ENCODE measurements around the gene BNIP3.

BNIP3 gene

GRCh38 chr10:132001238-132001972, 19.7 kb upstream of the BNIP3 start:
- Histone ChIP-seq H3K4me3 (ENCODE audit: low read depth, low read length) (no peak overlapping the region), H3K9me3 (ENCODE audit: control insufficient read depth, insufficient read depth, low read depth, low read length) (no peaks in the 10 kb centered on the region), H3K27ac (ENCODE audit: extremely low read depth, low read depth, low read length) (no peak overlapping the region), H3K4me1 (ENCODE audit: control insufficient read depth, insufficient read depth, low read length) (no peaks in the 10 kb centered on the region), H3K36me3 (ENCODE audit: control insufficient read depth in 2 of 2, insufficient read depth in 1 of 2, low read length in 2 of 2) (no peaks in the 10 kb centered on the region)
- ChIA-PET CTCF (interaction anchor here (1.0 to 1.7 kb wide), 3 partner anchors 21 to 102 kb away, joined by 3 to 10 read pairs (median 4); no protein-coding TSS in a partner anchor), POLR2A (no interaction called here)
- TF ChIP-seq ZNF292 (tag by site-specific recombination; IDR thresholded peaks at IDR 0.05; ENCODE audit: borderline replicate concordance, low read depth) (no peak), CTCF (tag by site-specific recombination; IDR thresholded peaks at IDR 0.05) (0 out of 2 replicates have a peak, but pooled peaks have one; percentile 15)

- CTCF ChIA-PET: interaction anchor here (0.6 to 1.6 kb wide), 3 partner anchors 24 to 86 kb away, joined by 3 to 9 read pairs (median 3); no protein-coding TSS in a partner anchor
- POLR2A ChIA-PET: no interaction called here
- Histone ChIP-seq H3K4me1 (ENCODE audit: control insufficient read depth, insufficient read depth, low read length) (no peaks in the 10 kb centered on the region), H3K27ac (ENCODE audit: extremely low read depth, low read depth, low read length) (no peak overlapping the region), H3K36me3 (ENCODE audit: control insufficient read depth in 2 of 2, insufficient read depth in 1 of 2, low read length in 2 of 2) (no peaks in the 10 kb centered on the region), H3K9me3 (ENCODE audit: control insufficient read depth, insufficient read depth, low read depth, low read length) (no peaks in the 10 kb centered on the region), H3K4me3 (ENCODE audit: low read depth, low read length) (no peak overlapping the region)
- TF ChIP-seq HOXA7 (CRISPR knock-in tag; IDR thresholded peaks at IDR 0.05; ENCODE audit: borderline replicate concordance) (no peak), ZIC2 (tag by site-specific recombination; IDR thresholded peaks at IDR 0.05) (0 out of 2 replicates have a peak, but pooled peaks have one; percentile 12)
Measured at GRCh38 chr10:131998845-131999681, 17.3 kb upstream of the BNIP3 start.

- TF ChIP-seq FEZF1 (tag by site-specific recombination; IDR thresholded peaks at IDR 0.05) (peak; percentile 69), SCRT1 (tag by site-specific recombination; IDR thresholded peaks at IDR 0.05; ENCODE audit: borderline replicate concordance) (no peak), GLI4 (tag by site-specific recombination; IDR thresholded peaks at IDR 0.05) (no peak)
- Histone ChIP-seq H3K9me3 (ENCODE audit: control insufficient read depth, insufficient read depth, low read depth, low read length) (no peaks in the 10 kb centered on the region), H3K27ac (ENCODE audit: extremely low read depth, low read depth, low read length) (no peak overlapping the region), H3K36me3 (ENCODE audit: control insufficient read depth in 2 of 2, insufficient read depth in 1 of 2, low read length in 2 of 2) (no peaks in the 10 kb centered on the region), H3K4me1 (ENCODE audit: control insufficient read depth, insufficient read depth, low read length) (no peaks in the 10 kb centered on the region), H3K4me3 (ENCODE audit: low read depth, low read length) (no peak overlapping the region)
- POLR2A ChIA-PET: no interaction called here
- CTCF ChIA-PET: interaction anchor here (0.6 to 2.2 kb wide), 3 partner anchors 25 to 155 kb away, joined by 4 to 9 read pairs (median 4); no protein-coding TSS in a partner anchor
Measured at GRCh38 chr10:131998050-131998844, 16.5 kb upstream of the BNIP3 start.

- no peaks in the 10 kb centered on the region for H3K4me1 ChIP-seq (ENCODE audit: control insufficient read depth, insufficient read depth, low read length)
- ChIA-PET POLR2A (interaction anchor here (1.4 kb wide), 1 partner anchor 14 kb away, joined by 3 read pairs; no protein-coding TSS in a partner anchor), CTCF (interaction anchor here (0.6 to 2.2 kb wide), 4 partner anchors 25 to 154 kb away, joined by 3 to 9 read pairs (median 4); no protein-coding TSS in a partner anchor)
- no peaks in the 10 kb centered on the region for H3K9me3 ChIP-seq (ENCODE audit: control insufficient read depth, insufficient read depth, low read depth, low read length)
- no peak overlapping the region for H3K4me3 ChIP-seq (ENCODE audit: low read depth, low read length)
- no peak overlapping the region for H3K27ac ChIP-seq (ENCODE audit: extremely low read depth, low read depth, low read length)
- H3K36me3 ChIP-seq (ENCODE audit: control insufficient read depth in 2 of 2, insufficient read depth in 1 of 2, low read length in 2 of 2): no peaks in the 10 kb centered on the region
- no peak for TF ChIP-seq ZNF248 (tag by site-specific recombination; IDR thresholded peaks at IDR 0.05)
- TF ChIP-seq ZNF776 (tag by site-specific recombination; IDR thresholded peaks at IDR 0.05; ENCODE audit: borderline replicate concordance): no peak
- no peak for TF ChIP-seq ZNF785 (tag by site-specific recombination; IDR thresholded peaks at IDR 0.05)
- TF ChIP-seq YY1 (tag by site-specific recombination; IDR thresholded peaks at IDR 0.05): no peak
- TF ChIP-seq ZNF280D (tag by site-specific recombination; IDR thresholded peaks at IDR 0.05): no peak
- TF ChIP-seq KLF8 (tag by site-specific recombination; IDR thresholded peaks at IDR 0.05): no peak
- TF ChIP-seq ZNF37A (tag by site-specific recombination; IDR thresholded peaks at IDR 0.05): no peak
- TF ChIP-seq ZSCAN18 (tag by site-specific recombination; IDR thresholded peaks at IDR 0.05): no peak
Measured at GRCh38 chr10:131997366-131998049, 15.8 kb upstream of the BNIP3 start.

Data from HEK293 (cell line).